MCF 10A (cell line): ENCODE data around the gene ZNF223. TPM values are rescaled to one million over a fixed set of nuclear protein-coding genes. Genes with fewer than 3 reads are reported as not detected.
A peak's percentile ranks its signal among the peaks of the same experiment; 100 is the strongest.

ENCODE experiments used
- BruUV-seq: library from RNA; stranded (reverse); fragments of 400-500 nt; replicated peaks from 2 replicates; lab custom pipeline; 2021; lab: Mats Ljungman, UMichigan
- CTCF ChIA-PET: fragments of 300-600 bp; sonication (Branson Sonifier 250); formaldehyde crosslinking; extraction: SDS; loops from one replicate; lab custom pipeline; 2021; ENCODE audit warnings: antibody characterized with exemption, inconsistent platforms; lab: Yijun Ruan, JAX
- POLR2A ChIA-PET: fragments of 300-600, 350-650 bp; sonication (Branson Sonifier 250); formaldehyde crosslinking; extraction: SDS; loops from one replicate; lab custom pipeline; 2020; ENCODE audit warnings: antibody characterized with exemption, inconsistent platforms; lab: Yijun Ruan, JAX
- DNase-seq: peaks from one replicate; pipeline ENCODE4 v3.0.0-alpha.2; 2018; ENCODE audit not compliant: unreplicated experiment
- H3K27ac Mint-ChIP-seq: one replicate; pipeline ENCODE4 v1.8.0; 2022; ENCODE audit warnings: mild to moderate bottlenecking, low read depth, mixed read lengths; ENCODE audit not compliant: unreplicated experiment
- H3K27me3 Mint-ChIP-seq: one replicate; pipeline ENCODE4 v1.8.0; 2022; ENCODE audit warnings: mixed read lengths; ENCODE audit not compliant: insufficient read depth, unreplicated experiment
- H3K36me3 Mint-ChIP-seq: one replicate; pipeline ENCODE4 v1.8.0; 2022; ENCODE audit warnings: mild to moderate bottlenecking, moderate library complexity, mixed read lengths; ENCODE audit not compliant: insufficient read depth, unreplicated experiment
- H3K4me1 Mint-ChIP-seq: one replicate; pipeline ENCODE4 v1.8.0; 2022; ENCODE audit warnings: mixed read lengths; ENCODE audit not compliant: insufficient read depth, unreplicated experiment
- H3K4me3 Mint-ChIP-seq: one replicate; pipeline ENCODE4 v1.8.0; 2022; ENCODE audit warnings: mild to moderate bottlenecking, moderate library complexity, mixed read lengths; ENCODE audit not compliant: unreplicated experiment
- H3K9me3 Mint-ChIP-seq: one replicate; pipeline ENCODE4 v1.8.0; 2022; ENCODE audit warnings: mixed read lengths; ENCODE audit not compliant: unreplicated experiment
- CTCF ChIP-seq: fragments of 200-600 bp; IDR thresholded peaks from one replicate; pipeline ENCODE4 v1.8.0; 2022; ENCODE audit warnings: antibody characterized with exemption, mild to moderate bottlenecking; ENCODE audit not compliant: unreplicated experiment
- intact Hi-C: fragments of 100-400 bp; cut with micrococcal nuclease; formaldehyde crosslinking; loops from 2 replicates; pipeline ENCODE4 v1.14.1; 2022
- total RNA-seq: library from RNA; stranded (reverse); gene quantifications from 2 replicates; pipeline ENCODE4 v1.2.3, GENCODE V29; 2022

The ZNF223 gene
- total RNA-seq, 1 experiment from 2014 or later = 0.56 TPM

GRCh38 chr19:44026622-44027021 lies 25.2 kb upstream of the ZNF223 start:
- no peaks in the 10 kb centered on the region for H3K27me3 Mint-ChIP-seq
- H3K4me1 Mint-ChIP-seq = no peaks in the 10 kb centered on the region
- H3K27ac Mint-ChIP-seq = no peak overlapping the region
- H3K4me3 Mint-ChIP-seq = peak overlapping the region; percentile 95
- peaks cover 31% of the 10 kb centered on the region for H3K36me3 Mint-ChIP-seq
- no TSS peak for BruUV-seq
- intact Hi-C loops = no loop called here
- peaks cover 31% of the 10 kb centered on the region for H3K9me3 Mint-ChIP-seq
- no peak for TF ChIP-seq CTCF
- POLR2A ChIA-PET = interaction anchor here (0.9 kb wide), 1 partner anchor 18 kb away, joined by 3 read pairs; no protein-coding TSS in a partner anchor
- DNase-seq = no peak
- CTCF ChIA-PET = no interaction called here

DNA sequence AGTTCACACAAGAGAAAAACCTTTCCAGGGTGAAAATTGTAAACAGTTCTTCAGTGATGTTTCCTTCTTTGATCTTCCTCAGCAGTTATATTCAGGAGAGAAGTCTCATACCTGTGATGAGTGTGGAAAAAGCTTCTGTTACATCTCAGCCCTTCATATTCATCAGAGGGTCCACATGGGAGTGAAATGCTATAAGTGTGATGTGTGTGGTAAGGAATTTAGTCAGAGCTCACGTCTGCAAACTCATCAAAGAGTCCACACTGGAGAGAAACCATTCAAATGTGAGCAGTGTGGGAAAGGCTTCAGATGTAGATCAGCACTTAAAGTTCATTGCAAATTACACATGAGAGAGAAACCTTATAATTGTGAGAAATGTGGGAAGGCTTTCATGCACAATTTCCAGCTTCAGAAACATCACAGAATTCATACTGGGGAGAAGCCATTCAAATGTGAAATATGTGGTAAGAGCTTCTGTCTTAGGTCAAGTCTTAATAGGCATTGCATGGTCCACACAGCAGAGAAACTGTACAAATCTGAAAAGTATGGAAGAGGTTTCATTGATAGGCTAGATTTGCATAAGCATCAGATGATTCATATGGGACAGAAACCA lies 19.7 kb upstream of the ZNF223 start:
- Mint-ChIP-seq H3K4me3 (no peak overlapping the region), H3K27ac (no peak overlapping the region), H3K4me1 (no peaks in the 10 kb centered on the region), H3K27me3 (no peaks in the 10 kb centered on the region), H3K9me3 (peaks cover 40% of the 10 kb centered on the region), H3K36me3 (peaks cover 45% of the 10 kb centered on the region)
- intact Hi-C loops = no loop called here
- no peak for DNase-seq
- BruUV-seq = no TSS peak
- CTCF ChIA-PET = interaction anchor here (0.5 kb wide), 1 partner anchor 160 kb away, joined by 3 read pairs; no protein-coding TSS in a partner anchor
- POLR2A ChIA-PET = no interaction called here
- TF ChIP-seq CTCF = no peak

DNA sequence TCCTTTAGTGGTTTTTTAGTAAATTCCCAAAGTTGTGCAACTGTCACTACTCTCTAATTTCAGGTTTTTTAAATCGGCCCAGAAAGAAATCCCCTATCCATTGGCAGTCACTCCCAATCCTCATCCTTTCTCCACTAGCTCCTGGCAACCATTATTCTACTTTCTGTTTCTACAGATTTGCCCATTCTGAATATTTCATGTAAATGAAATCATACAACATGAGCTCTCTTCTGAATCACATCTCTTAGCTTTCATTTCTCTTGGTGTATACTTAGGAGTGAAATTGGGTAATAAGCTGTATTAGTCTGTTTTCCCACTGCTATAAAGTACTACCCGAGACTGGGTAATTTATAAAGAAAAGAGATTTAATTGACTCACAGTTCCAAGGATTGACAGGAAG lies 9.7 kb upstream of the ZNF223 start:
- Mint-ChIP-seq H3K27me3 (no peaks in the 10 kb centered on the region), H3K4me3 (no peak overlapping the region), H3K27ac (no peak overlapping the region), H3K9me3 (peaks cover 27% of the 10 kb centered on the region), H3K4me1 (no peaks in the 10 kb centered on the region), H3K36me3 (no peaks in the 10 kb centered on the region)
- DNase-seq = no peak
- no TSS peak for BruUV-seq
- no peak for TF ChIP-seq CTCF
- ChIA-PET POLR2A (no interaction called here), CTCF (no interaction called here)
- intact Hi-C loops = no loop called here

- no TSS peak for BruUV-seq
- DNase-seq = no peak
- H3K9me3 Mint-ChIP-seq = peaks cover 36% of the 10 kb centered on the region
- ChIA-PET POLR2A (interaction anchor here (0.5 to 1.7 kb wide), 9 partner anchors 10 to 459 kb away, joined by 3 to 5 read pairs (median 3); partner anchors contain the start of genes ZNF230 and ZNF45), CTCF (interaction anchor here (0.6 kb wide), 3 partner anchors 348 to 1586 kb away, joined by 3 to 7 read pairs (median 4); no protein-coding TSS in a partner anchor)
- no peaks in the 10 kb centered on the region for H3K4me1 Mint-ChIP-seq
- H3K27ac Mint-ChIP-seq = peak overlapping the region; percentile 76
- no peaks in the 10 kb centered on the region for H3K27me3 Mint-ChIP-seq
- peaks cover 5% of the 10 kb centered on the region for H3K36me3 Mint-ChIP-seq
- no peak for TF ChIP-seq CTCF
- peak overlapping the region; percentile 83 for H3K4me3 Mint-ChIP-seq
- intact Hi-C loops = no loop called here
Observed at GRCh38 chr19:44050740-44051649, 841 bp upstream of the ZNF223 start.
